Activated B cell treated with CpG ODN at 0.5 μM for 24 hours (primary cell): ENCODE data around the gene TMEM134. TPM values are rescaled to one million over a fixed set of nuclear protein-coding genes. Genes with fewer than 3 reads are reported as not detected.
A peak's percentile ranks its signal among the peaks of the same experiment; 100 is the strongest.

Experiments used
- ATAC-seq: fragments of 200-7000 bp; cut with Tn5 transposase; one replicate; pipeline ENCODE4 v1.10.0; 2021; ENCODE audit warnings: low read depth, mild to moderate bottlenecking, moderate library complexity
- CTCF ChIA-PET: fragments of 350-600 bp; sonication (Branson Sonifier 250); formaldehyde crosslinking; loops from one replicate; lab custom pipeline; 2021; ENCODE audit warnings: antibody characterized with exemption; lab: Charles Lee
- POLR2A ChIA-PET: fragments of 350-600 bp; sonication (Branson Sonifier 250); formaldehyde crosslinking; loops from one replicate; lab custom pipeline; 2021; ENCODE audit warnings: antibody characterized with exemption; lab: Charles Lee
- DNase-seq: peaks from one replicate; pipeline ENCODE4 v3.0.0; 2022
- H3K27ac Mint-ChIP-seq: one replicate; pipeline ENCODE4 v1.8.0; 2020; ENCODE audit warnings: mixed read lengths
- H3K27me3 Mint-ChIP-seq: one replicate; pipeline ENCODE4 v1.8.0; 2021; ENCODE audit warnings: mixed read lengths
- H3K36me3 Mint-ChIP-seq: one replicate; pipeline ENCODE4 v1.8.0; 2021; ENCODE audit warnings: low read depth, mixed read lengths
- H3K4me1 Mint-ChIP-seq: one replicate; pipeline ENCODE4 v1.8.0; 2021; ENCODE audit warnings: mixed read lengths
- H3K4me3 Mint-ChIP-seq: one replicate; pipeline ENCODE4 v1.8.0; 2020; ENCODE audit warnings: mild to moderate bottlenecking, mixed read lengths
- H3K9me3 Mint-ChIP-seq: one replicate; pipeline ENCODE4 v1.8.0; 2020; ENCODE audit warnings: mixed read lengths
- CTCF ChIP-seq: fragments of 200-600 bp; IDR thresholded peaks from one replicate; pipeline ENCODE4 v1.8.0; 2022; ENCODE audit warnings: antibody characterized with exemption, mild to moderate bottlenecking
- intact Hi-C: fragments of 100-400 bp; cut with micrococcal nuclease; formaldehyde crosslinking; loops from one replicate; pipeline ENCODE4 v1.15.1; 2024
- total RNA-seq: library from RNA; stranded (reverse); gene quantifications from 2 replicates; pipeline ENCODE4 v1.2.3, GENCODE V29; 2022

The TMEM134 gene
- total RNA-seq, 1 donor from 2014 or later, result 83.5 TPM

GRCh38 chr11:67437082-67437808, 31.8 kb downstream of the TMEM134 start, which contains the start of gene PTPRCAP:
Gene PTPRCAP (minus strand): TSS chr11:67437682. CDS start chr11:67437619, 63 bp downstream.
- Mint-ChIP-seq H3K4me1 (peaks cover 83% of the 10 kb centered on the region), H3K4me3 (peak within 1 kb of the TSS; percentile 96), H3K36me3 (peaks cover 47% of the 10 kb centered on the region), H3K27ac (peak within 1 kb of the TSS; percentile 96), H3K9me3 (no peaks in the 10 kb centered on the region), H3K27me3 (no peaks in the 10 kb centered on the region)
- ChIA-PET POLR2A (interaction anchor here (0.5 to 26.0 kb wide), 29 partner anchors 10 to 1476 kb away, joined by 3 to 1417 read pairs (median 9); partner anchors contain the start of genes AIP, ANKRD13D, CABP4 and CARNS1), CTCF (interaction anchor here (0.7 to 4.9 kb wide), 16 partner anchors 17 to 91 kb away, joined by 3 to 25 read pairs (median 4); partner anchors contain the start of genes AIP, PITPNM1, PPP1CA and RAD9A)
- intact Hi-C loops, result loop anchor here (1.0 to 2.0 kb wide), 5 partner anchors 9 to 36 kb away; partner anchors contain the start of genes PPP1CA and TMEM134
- TF ChIP-seq CTCF, result no peak
- DNase-seq (peak; percentile 77), ATAC-seq (peak; percentile 49)

- H3K27me3 Mint-ChIP-seq, result no peaks in the 10 kb centered on the region
- peak overlapping the region; percentile 96 for H3K4me3 Mint-ChIP-seq
- TF ChIP-seq CTCF, result no peak
- ChIA-PET POLR2A (interaction anchor here (0.6 to 26.0 kb wide), 27 partner anchors 9 to 1475 kb away, joined by 3 to 1417 read pairs (median 9); partner anchors contain the start of genes AIP, CABP4, CARNS1 and CDK2AP2), CTCF (interaction anchor here (0.5 to 4.9 kb wide), 13 partner anchors 13 to 69 kb away, joined by 3 to 25 read pairs (median 4); partner anchors contain the start of genes AIP, PITPNM1, PPP1CA and RAD9A)
- peak overlapping the region; percentile 96 for H3K27ac Mint-ChIP-seq
- ATAC-seq (peak; percentile 43), DNase-seq (peak; percentile 65)
- intact Hi-C loops, result loop anchor here (1.0 to 2.0 kb wide), 8 partner anchors 8 to 70 kb away; partner anchors contain the start of genes AIP, PPP1CA, RPS6KB2 and TMEM134
- peaks cover 54% of the 10 kb centered on the region for H3K36me3 Mint-ChIP-seq
- peaks cover 83% of the 10 kb centered on the region for H3K4me1 Mint-ChIP-seq
- no peaks in the 10 kb centered on the region for H3K9me3 Mint-ChIP-seq
Measured at GRCh38 chr11:67436459-67437081, 32.5 kb downstream of the TMEM134 start.

GRCh38 chr11:67435727-67436458, 33.2 kb downstream of the TMEM134 start:
- Mint-ChIP-seq H3K27me3 (no peaks in the 10 kb centered on the region), H3K9me3 (no peaks in the 10 kb centered on the region), H3K36me3 (peaks cover 58% of the 10 kb centered on the region), H3K4me1 (peaks cover 77% of the 10 kb centered on the region), H3K4me3 (peak overlapping the region; percentile 96), H3K27ac (peak overlapping the region; percentile 96)
- CTCF ChIA-PET, result interaction anchor here (0.5 to 4.9 kb wide), 10 partner anchors 13 to 70 kb away, joined by 3 to 25 read pairs (median 4); partner anchors contain the start of genes PITPNM1, PPP1CA, RAD9A and TBC1D10C
- DNase-seq (no peak), ATAC-seq (peak; percentile 7)
- no peak for TF ChIP-seq CTCF
- intact Hi-C loops, result loop anchor here (1.0 to 2.0 kb wide), 4 partner anchors 8 to 70 kb away; partner anchors contain the start of genes AIP and RPS6KB2
- POLR2A ChIA-PET, result interaction anchor here (0.7 to 26.0 kb wide), 20 partner anchors 8 to 594 kb away, joined by 3 to 1417 read pairs (median 10); partner anchors contain the start of genes AIP, CABP4, CARNS1 and CDK2AP2

GRCh38 chr11:67435031-67435726, 33.9 kb downstream of the TMEM134 start:
- POLR2A ChIA-PET, result interaction anchor here (2.1 to 26.0 kb wide), 10 partner anchors 12 to 81 kb away, joined by 6 to 1417 read pairs (median 104); partner anchors contain the start of genes AIP, CABP4, CARNS1 and CORO1B
- Mint-ChIP-seq H3K27me3 (no peaks in the 10 kb centered on the region), H3K4me1 (peaks cover 70% of the 10 kb centered on the region), H3K4me3 (peak overlapping the region; percentile 96), H3K9me3 (no peaks in the 10 kb centered on the region), H3K27ac (peak overlapping the region; percentile 96), H3K36me3 (peaks cover 63% of the 10 kb centered on the region)
- ATAC-seq, result no peak
- no peak for DNase-seq
- CTCF ChIA-PET, result interaction anchor here (4.9 kb wide), 1 partner anchor 34 kb away, joined by 25 read pairs; the partner anchor contains the start of gene PPP1CA
- intact Hi-C loops, result no loop called here
- no peak for TF ChIP-seq CTCF
